Pulmonary artery endothelial cell (primary cell): ENCODE data around the gene VOPP1. TPM values are rescaled to one million over a fixed set of nuclear protein-coding genes. Genes with fewer than 3 reads are reported as not detected.

Source experiments
- DNase-seq: peaks from one replicate; pipeline ENCODE4 v3.0.0-alpha.2; 2011; ENCODE audit warnings: low read depth, low spot score
- total RNA-seq: library from RNA; depleted of rRNA; stranded (reverse); fragments of >200 nt; gene quantifications from 2 replicates; pipeline ENCODE4 v1.2.3, GENCODE V29; 2014

The VOPP1 gene
- total RNA-seq, 1 donor from 2014 or later = 143 TPM

DNA sequence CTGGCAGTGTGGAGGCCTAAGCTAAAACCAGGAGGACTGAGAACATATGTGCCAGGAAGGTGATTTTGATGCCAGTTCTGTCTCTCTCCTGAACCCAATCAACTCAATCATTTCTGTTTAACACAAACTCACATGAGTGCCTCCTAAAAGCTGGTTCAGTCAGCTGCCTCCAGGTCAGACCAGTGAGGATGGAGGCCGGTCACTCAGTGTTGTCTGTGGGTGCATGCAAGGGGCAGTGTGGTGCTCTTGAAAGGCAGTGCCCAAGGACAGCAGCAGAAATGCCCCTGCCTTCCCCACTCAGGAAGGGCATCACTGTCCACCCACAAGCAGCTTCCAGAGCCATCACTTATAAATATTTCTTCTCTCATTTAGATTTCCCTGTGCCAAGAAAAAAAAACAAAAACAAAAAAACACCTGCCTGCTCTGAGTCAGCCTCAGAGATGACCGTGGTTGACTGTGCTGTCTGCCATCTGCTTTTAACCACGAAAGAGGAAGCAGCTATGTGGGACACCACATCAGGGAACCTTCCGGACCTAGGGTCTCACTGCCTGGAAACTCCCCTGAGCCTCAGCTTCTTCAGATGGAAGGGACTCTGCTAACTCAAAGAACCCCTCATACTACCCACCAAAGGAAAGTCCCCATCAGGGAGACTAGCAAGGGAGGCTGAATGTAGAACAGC is 39.1 kb downstream of the VOPP1 start:
- no peak for DNase-seq

DNA sequence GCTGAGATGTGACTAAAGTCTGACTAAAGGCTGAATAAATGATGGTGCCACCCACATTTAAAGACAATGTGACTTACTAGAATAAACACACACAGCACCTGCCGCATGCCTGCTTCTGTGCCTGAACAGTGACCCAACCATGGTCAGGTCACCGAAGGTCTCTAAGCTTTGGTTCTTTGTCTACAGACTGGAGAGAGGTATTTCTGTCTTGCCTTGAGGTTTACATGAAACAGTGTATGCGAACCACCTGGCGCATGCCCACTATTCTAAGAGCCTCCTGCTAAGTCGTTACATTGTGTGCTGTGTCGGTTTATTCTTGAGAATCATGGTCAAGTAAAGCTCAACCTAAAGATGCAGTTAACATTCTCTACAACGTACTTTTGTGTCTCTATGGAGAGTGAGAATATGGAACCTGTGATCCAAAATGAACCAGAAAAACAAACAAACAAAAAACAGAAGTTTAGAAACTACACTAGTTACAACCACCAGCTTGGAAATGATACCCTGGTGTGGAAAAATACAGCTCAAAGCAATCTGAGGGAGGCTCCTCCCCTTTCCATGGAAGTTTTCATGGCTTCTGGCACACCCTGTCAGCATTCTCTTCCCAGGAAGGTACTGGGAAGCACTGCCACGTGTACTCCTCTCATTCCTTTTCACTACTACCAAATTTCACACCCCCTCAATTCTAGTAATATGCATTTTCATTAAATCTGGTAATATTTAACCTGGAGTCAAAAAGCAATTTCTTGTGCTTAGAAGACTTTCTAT is 40.0 kb downstream of the VOPP1 start:
- DNase-seq = no peak

DNA sequence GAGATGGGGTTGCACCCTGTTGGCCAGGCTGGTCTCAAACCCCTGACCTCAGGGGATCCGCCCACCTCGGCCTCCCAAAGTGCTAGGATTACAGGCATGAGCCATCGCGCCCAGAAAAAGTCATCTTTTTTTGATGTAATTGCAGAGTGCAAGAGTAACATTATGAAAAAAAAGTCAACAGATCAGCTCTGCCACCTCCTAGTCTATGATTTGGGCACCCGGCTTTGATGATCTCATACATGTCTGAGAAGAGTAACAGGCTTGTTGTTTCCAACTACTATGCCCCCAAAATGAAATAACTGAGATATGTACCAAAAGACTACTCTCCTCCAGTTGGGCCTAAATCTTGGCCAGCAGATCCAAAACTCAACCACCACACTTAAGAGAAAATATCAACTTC is 40.8 kb downstream of the VOPP1 start:
- no peak for DNase-seq

DNA sequence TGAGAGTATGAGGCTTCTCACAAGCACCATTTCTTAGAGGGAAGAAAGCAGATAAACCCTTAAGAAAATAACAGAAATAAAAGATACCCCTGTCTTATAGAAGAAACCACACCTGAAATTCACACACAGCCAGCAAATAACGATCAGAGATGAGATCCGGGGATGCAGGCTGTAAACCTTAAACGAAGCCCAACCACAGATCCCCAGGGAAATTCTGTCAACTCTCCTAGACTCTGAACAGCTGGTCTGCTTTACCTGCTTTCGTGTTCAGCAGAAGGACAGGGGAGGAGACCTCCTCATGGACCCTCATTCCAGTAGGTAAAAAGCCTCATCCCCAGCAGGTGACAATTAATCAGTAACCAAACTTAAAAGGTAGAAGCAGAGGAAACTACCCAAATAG is 45.0 kb downstream of the VOPP1 start:
- no peak for DNase-seq

DNA sequence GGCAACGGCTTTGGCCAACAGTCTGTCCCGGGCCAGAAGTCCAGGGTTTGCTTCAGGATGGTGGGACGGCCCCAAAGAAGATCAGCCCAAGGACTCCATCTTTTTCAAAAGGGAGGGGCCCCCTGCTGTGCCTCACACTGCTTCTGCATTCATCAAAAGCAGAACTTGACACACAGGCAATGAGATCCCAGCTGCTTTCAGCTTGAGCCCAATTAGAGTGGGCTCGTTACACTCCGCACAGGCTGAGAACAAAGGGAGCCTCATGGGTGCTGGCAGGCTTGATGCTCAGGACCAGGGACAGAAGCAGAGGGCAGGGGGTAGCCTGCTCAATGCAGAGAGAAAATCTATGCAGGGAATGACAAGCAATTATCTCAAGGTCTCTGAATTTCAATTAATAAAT is 45.5 kb downstream of the VOPP1 start:
- no peak for DNase-seq

DNA sequence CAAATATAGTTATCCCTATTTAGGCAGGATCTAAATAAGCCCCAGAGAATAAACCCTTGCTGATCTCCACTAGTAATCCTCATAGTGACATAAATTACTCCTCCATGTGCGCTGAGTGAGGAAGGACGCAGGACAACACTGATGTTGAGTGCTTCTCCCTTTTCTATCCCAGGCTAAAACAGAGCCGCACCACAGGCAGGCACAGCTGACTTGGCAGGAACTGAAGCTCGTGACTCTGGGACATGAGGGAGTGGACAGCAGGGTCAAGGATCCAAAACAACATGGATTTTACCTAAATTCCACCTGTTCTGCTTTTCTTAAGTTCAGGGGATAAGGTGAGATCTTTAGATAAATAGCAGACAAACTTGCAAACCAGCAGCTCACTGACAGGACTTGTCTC is 46.0 kb downstream of the VOPP1 start:
- no peak for DNase-seq

DNA sequence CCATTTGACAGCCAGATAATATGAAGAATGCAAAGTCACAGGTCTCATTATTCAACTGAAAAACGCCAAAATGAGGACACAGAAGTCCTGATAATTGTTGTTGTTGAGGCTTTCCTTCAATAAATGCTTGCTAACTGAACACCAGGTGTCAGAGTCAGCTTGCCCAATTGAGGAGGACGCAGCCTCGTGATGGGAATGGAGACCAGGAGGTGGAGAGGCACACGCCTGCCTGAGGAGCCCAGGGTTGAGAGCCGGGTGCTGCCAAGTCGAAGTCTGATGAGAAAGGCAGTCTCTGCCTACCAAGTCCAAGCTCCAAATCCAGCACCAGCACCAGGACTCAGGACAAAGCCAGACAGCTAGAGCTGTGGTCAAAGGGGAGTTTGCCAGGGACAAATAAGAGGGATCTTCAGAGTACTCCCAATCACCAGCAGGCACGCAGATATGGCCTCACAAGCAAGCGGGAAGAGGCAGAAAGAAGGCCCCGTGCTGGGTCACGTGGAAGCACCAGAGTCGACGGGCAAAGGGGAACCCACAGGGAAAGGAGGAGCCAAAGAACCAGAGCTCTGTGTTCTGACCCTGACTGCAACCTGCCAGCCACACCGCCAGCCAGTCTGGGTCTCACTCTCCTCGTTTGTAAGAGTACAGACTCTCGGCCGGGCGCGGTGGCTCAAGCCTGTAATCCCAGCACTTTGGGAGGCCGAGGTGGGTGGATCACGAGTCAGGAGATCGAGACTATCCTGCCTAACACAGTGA is 47.6 kb downstream of the VOPP1 start:
- DNase-seq = no peak

DNA sequence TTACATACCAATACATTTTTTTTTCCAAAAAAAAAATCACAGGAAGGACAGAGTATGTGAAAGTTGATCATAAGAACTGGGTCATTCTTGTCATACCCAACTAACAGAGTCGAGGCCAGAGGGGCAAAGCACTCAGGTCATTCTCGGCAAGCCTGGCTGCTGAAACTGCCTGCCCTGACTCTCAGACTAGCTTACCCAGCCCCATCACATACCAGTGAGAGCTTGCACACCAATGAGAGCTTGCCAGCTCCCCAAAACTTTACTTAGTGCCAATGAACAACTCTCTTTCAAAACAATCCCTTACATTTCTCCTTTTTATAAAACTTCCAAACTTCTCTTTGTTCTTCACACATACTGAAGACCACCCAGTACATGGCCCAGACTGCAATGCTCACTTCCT is 48.9 kb downstream of the VOPP1 start:
- DNase-seq = no peak

DNA sequence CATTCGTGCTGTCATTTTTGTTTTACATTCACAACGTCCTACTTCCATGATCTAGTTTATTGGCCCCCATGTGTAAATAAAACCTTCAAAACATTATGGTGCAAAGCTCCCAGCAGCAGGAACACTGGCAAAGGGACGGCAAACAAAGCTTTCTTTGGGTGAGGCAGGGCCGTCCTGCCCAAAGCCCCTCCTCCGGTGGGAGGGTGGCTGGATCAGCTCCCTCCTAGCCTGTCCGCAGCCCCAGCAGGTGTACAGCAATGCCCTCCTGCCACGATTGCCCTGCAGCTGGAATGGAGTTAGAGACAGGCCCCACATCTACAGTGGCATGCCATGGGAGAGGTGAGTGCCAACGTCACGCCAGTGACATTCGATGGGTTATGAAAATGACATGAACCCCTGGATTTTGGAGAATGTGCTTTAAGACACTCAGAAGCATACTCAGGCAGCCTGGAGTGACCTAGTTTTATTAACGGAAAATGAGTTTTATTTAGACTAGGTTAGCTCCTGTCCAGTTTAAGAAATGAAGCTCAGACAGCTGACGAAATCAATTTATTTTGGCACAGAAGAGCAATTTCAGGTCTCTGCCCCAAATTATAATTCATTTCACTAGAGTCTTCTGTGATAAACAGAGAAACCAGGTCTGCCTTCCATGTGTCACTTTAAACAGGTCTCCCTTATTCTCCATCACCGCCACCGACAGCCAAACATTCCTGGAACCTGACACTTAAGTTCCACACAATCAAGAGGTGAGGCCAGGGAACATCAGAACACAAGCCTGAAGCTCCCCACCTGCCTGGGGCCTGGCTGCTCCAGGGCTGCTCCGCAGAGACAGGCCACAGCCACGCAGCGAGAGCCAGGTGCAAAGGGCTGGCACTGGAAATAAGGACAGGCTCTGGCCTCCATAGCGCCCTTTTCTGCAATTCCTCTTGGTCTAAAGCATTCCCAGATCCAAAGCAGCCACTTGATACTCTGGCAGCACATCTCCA is 50.1 kb downstream of the VOPP1 start:
- no peak for DNase-seq

DNA sequence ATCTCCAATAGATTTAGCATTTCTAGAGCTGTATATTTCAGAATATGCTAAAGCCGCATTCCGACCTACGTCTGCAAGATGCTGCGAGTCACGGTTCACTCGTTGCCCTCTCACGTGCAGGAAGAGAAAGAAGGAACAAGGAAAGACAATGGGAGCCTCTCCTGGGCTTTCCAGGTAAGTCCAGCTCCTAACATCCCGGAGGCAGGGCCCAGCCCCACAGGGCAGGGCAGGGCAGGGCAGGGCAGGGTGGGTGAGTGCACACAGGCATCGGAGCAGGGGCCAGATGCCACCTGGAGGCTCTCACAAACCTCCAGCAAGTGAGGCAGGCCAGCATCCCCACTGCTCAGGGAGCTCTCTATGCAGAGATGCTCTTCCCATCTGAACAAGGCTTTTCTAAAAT is 50.8 kb downstream of the VOPP1 start:
- no peak for DNase-seq

DNA sequence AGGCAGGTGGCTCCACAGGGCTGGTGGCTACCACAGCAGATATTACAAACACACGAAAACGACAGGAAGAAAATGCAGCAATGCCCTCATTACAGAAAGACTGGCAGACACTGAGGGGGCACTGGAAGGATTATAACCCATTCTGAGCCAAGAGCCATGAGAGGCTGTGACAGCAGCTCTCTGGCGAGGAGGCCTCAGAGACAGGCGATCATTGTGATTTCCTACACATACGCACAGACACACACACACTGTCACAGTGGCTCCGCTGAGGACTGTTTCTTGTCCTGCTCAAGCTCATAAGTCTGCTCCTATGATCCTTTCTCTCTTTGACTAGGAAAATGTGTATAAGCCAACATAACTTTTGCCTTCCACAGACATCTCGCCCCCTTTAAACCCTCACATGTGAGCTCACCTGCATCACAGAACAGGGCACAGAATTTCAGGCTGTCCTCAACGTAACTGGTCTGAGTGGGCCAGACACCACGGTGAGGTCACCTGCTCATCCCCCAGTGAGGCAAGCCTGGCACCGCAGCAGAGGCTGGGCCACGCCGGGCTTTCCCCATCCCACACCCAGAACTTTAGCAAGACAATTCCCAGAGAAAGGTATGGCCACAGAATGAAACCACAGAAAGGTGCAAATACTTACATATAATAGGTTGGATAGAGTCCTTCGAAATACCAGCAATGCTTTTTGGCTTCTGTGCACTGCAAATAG is 51.7 kb downstream of the VOPP1 start:
- no peak for DNase-seq

DNA sequence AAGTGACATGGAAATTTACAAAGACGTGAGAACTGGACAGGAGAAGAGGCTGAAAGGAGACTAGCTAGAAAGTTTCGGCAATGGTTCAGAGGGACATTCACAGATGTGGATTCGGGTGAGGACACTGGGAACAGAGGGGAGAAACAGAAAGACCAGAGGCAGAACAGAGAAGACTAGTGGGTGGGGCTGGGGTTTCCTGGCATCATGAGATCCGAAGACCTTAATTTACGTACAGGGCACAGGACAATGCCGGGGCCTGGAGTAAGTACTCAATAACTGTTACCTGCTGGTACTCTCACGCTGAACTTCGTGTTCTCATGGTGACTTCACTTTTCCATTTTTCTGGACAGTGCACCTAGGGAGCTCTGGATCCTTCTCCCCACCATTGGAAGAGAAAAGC is 53.5 kb downstream of the VOPP1 start:
- no peak for DNase-seq

DNA sequence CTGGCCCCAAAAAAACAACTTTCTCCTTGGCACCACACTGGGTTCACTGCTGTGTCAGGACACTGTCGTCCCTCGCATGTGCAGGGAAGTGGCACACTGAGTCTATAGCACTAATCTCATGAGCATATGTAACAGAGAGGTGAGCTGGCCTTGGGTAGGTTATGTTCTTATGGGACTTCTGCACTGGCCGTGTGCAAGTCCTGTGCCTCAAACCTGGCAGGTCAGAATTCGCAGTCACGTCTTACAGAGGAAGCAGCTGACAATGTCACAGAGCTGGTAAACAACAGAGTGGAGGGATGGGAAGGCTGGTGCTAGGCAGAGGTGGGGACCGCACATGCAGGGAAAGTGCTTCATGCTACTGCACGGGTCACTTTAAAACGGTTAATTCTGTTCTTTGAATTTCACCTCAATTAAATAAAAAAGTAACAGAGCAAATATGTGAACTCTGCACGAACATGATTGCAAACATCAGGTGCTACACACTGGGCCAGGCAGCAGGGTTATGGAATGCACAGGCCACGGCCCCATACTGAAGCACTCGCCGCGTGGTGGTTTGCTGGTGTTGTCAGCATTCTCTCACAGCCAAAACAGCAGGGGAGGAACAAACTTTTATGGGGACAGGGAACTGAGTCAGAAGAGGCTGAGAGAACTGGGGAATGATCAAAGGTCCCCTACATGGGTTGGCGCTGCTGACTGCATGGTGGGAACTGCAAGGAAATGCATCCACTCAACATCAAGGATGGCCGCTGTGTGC is 54.2 kb downstream of the VOPP1 start:
- DNase-seq = no peak

DNA sequence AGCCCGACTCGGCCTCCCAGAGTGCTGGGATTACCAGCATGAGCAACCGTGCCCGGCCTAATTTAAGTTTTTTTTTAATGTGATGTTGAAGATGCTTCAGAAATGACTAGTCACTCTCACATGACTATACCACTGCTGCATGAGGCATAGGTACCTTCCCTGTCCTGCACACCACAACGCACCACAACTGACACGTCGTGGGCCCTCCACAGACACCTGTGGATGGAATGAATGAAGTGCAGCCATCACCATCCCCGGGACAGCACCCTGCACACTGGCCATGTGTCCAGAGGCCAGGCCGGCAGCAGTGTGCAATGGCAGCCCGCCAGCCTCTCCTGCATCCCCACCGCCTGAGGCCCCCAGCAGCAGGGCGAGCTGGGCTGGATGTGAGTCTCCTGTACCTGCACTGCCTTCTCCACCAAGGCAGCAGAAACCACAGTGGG is 55.1 kb downstream of the VOPP1 start:
- DNase-seq = no peak

DNA sequence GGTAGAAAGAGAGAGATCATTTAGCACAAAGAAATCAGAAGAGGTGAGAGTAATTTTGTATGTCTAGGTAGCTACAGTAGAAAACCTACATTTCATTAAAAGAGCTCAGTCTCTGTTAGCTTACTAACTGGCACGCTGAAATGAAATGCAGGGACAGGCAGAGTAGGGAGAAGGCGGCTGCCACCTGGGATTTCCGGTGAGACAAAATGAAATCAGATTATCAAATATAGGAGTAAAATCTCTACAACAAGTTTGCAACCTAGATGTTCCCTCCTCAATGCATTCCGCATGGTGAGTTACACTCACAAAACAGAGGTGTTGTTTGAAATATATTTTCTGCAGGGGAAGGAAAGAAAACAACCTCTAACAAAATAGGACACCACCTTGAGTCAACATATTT is 55.9 kb downstream of the VOPP1 start:
- no peak for DNase-seq

DNA sequence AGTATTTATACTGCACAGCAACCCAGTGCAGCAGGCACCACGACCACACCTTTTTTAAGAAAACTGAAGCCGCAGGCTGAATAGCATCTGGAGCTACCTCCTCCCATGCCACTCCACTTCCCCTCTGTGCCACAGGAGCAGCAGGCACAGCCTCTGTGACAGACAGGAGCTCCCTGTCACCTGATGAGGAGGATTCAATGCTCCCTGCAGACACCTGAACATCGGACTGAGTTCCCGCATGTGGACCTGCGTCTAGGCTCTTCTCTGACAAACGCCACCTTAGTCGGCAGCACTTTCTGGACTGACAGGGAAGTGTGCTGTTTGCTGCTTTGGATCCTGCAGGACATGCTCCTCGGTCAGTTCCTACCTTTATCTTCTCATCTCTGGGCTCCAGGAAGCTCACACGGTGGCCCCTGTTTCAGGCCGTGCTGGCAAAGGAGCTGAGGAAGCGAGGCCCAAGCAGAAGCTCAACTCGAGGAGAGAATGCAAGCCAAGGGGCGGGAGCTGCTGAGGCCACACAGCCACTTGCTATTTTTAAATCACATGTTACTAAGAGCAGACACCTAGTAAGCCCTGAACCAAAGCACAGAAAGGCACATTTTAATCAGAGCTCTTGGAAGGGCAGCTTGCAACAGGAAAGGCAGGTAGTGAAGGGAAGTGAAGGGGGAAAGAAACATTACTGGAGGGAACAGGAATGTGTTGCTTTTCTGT is 56.6 kb downstream of the VOPP1 start:
- no peak for DNase-seq

DNA sequence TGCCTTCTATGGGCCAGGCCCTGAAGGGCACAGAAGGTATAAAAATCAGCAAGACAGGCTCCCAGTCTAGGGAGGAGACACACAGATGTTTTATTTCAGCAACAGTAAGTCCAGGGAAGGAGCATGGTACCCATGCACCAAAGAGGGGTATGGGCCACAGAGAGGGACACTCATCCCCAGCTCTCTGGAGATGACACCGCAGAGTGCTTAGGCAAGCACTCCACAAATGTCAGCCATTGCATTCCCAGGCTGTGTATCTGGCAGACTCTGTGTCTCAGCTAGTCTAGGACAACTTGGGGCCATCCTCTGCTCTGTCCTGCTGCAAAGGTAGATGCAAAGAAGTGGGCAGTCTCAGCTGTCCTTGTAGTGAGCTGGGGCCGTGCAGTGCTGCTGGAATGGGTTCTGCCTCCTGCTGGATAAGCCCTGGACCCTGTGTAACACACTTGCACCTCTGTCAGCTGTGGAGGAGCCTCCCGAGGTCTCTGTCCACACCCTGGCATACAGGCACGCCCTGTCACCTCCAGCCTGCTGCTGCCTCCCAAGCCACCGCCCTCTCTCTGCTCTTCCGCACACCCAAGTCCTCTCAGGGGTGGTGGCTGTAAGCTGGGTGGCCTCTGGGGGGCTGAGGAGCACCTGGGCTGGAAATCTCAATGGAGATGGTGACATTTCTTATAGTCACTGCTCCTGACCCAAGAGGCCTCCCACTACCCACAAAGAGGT is 57.6 kb downstream of the VOPP1 start:
- no peak for DNase-seq

DNA sequence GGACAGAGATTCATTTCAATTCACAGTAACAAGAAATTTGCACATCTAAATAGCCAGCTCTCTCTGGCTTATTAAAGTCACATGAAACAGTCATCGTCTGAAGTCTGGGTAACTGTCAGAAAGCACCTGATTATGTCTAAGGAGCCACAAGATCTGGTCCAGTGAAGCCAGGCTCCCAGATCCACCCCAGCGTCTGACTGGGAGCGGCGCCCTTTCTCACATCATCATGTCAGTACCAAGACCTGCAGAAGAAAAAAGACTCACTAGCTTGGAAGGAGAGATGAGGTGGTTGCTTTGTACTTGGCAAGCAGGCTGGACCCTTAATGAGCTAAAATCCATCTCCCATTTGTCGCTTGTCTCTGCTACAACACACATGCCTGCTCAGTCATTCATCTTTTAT is 58.4 kb downstream of the VOPP1 start:
- no peak for DNase-seq
